GM12875 (cell line): ENCODE data around the gene WNT8B.

Experiments
- H3K4me3 ChIP-seq: one replicate; pipeline ENCODE4 v1.5.1; 2011; ENCODE audit warnings: low read depth, low read length, control low read depth
- CTCF ChIP-seq: IDR thresholded peaks from 2 replicates; pipeline ENCODE4 v1.5.1; 2011; ENCODE audit warnings: low read depth, mild to moderate bottlenecking, control low read depth, inconsistent platforms, low read length, moderate library complexity, borderline replicate concordance; ENCODE audit not compliant: insufficient read depth

WNT8B gene

GRCh38 chr10:100518761-100519241 lies 56.0 kb downstream of the WNT8B start:
- peak; percentile 55; the same call in 1 of the 2 replicates for TF ChIP-seq CTCF
- no peak overlapping the region for H3K4me3 ChIP-seq

- no peak within 1 kb of the TSS for H3K4me3 ChIP-seq
- TF ChIP-seq CTCF = no peak
Measured at GRCh38 chr10:100519311-100520051, 56.7 kb downstream of the WNT8B start, which contains the start of gene SEC31B. Gene SEC31B (minus strand): TSS chr10:100519861. CDS start chr10:100516952, 2,909 bp downstream.

GRCh38 chr10:100520811-100521210 lies 58.0 kb downstream of the WNT8B start:
- no peak for TF ChIP-seq CTCF
- no peak overlapping the region for H3K4me3 ChIP-seq

GRCh38 chr10:100522107-100522801 lies 59.4 kb downstream of the WNT8B start:
- H3K4me3 ChIP-seq = no peak overlapping the region
- TF ChIP-seq CTCF = no peak

GRCh38 chr10:100522945-100523344 lies 60.1 kb downstream of the WNT8B start:
- no peak overlapping the region for H3K4me3 ChIP-seq
- TF ChIP-seq CTCF = no peak

GRCh38 chr10:100524206-100524605 lies 61.4 kb downstream of the WNT8B start:
- no peak overlapping the region for H3K4me3 ChIP-seq
- TF ChIP-seq CTCF = no peak

GRCh38 chr10:100524638-100525037 lies 61.8 kb downstream of the WNT8B start:
- no peak for TF ChIP-seq CTCF
- no peak overlapping the region for H3K4me3 ChIP-seq
